ENCODE results near the gene PPP2CA. TPM values are rescaled to one million over a fixed set of nuclear protein-coding genes. Genes with fewer than 3 reads are reported as not detected.
A peak's percentile ranks its signal among the peaks of the same experiment; 100 is the strongest.

Gene PPP2CA
- total and polyA plus RNA-seq, 2 experiments from 2014 or later, result 327 to 508 TPM

DNA sequence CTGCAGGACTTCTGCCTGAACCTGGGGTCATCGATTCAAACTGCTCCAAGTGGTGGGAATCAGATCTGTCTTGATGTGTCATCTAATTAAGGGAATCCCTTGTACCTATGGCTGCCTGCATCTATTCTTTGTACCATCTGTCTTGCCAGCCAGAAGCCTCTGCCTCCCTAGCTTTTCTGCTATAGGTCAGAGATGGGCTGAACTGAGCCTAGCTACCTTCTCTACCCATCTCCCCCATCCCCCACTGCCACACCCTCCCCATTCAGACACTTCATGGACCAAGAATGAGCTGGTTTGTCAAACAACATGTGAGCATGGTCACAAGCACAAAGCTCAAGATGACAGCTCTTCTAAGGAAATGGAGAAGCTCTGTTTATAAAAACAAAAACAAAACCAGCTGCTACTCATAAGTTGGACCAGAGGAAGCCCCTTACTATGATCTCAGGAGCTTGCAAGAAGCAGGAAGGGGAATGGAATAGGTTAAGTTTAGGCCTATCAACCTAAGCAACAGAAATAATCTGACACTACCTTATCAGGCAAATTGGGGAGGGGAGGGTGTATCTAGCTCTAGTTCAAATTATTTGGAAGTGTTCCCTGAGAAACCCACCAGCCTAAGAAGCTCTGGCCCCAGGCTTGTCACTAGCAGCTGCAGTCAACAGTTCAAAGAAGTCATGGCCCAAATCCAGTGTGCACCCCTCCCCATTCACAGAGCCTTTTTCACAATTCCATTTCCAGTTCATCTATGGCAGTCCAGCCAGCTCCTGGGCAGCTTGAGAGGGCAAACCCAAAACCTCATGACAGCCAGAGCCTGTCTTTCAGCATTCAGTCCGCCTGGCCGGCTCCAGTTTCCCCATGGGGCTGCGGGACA is 79.0 kb downstream of the PPP2CA start:
- peaks cover 27% of the 10 kb centered on the region for H3K36me3 ChIP-seq
- H3K9me3 ChIP-seq (ENCODE audit: low read depth), result no peaks in the 10 kb centered on the region
- no peaks in the 10 kb centered on the region for H3K27me3 ChIP-seq
- no peak overlapping the region for H3K4me3 ChIP-seq
- DNase-seq (ENCODE audit: low read depth in 1 of 2, low spot score in 1 of 2), result no peak
- peak overlapping the region; percentile 51 for H3K27ac ChIP-seq
- TF ChIP-seq, protein P1, sequence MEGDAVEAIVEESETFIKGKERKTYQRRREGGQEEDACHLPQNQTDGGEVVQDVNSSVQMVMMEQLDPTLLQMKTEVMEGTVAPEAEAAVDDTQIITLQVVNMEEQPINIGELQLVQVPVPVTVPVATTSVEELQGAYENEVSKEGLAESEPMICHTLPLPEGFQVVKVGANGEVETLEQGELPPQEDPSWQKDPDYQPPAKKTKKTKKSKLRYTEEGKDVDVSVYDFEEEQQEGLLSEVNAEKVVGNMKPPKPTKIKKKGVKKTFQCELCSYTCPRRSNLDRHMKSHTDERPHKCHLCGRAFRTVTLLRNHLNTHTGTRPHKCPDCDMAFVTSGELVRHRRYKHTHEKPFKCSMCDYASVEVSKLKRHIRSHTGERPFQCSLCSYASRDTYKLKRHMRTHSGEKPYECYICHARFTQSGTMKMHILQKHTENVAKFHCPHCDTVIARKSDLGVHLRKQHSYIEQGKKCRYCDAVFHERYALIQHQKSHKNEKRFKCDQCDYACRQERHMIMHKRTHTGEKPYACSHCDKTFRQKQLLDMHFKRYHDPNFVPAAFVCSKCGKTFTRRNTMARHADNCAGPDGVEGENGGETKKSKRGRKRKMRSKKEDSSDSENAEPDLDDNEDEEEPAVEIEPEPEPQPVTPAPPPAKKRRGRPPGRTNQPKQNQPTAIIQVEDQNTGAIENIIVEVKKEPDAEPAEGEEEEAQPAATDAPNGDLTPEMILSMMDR (IDR thresholded peaks at IDR 0.05; ENCODE audit: low read depth, low read length), result no peak
- no peaks in the 10 kb centered on the region for H3K4me1 ChIP-seq (ENCODE audit: low read depth)

DNA sequence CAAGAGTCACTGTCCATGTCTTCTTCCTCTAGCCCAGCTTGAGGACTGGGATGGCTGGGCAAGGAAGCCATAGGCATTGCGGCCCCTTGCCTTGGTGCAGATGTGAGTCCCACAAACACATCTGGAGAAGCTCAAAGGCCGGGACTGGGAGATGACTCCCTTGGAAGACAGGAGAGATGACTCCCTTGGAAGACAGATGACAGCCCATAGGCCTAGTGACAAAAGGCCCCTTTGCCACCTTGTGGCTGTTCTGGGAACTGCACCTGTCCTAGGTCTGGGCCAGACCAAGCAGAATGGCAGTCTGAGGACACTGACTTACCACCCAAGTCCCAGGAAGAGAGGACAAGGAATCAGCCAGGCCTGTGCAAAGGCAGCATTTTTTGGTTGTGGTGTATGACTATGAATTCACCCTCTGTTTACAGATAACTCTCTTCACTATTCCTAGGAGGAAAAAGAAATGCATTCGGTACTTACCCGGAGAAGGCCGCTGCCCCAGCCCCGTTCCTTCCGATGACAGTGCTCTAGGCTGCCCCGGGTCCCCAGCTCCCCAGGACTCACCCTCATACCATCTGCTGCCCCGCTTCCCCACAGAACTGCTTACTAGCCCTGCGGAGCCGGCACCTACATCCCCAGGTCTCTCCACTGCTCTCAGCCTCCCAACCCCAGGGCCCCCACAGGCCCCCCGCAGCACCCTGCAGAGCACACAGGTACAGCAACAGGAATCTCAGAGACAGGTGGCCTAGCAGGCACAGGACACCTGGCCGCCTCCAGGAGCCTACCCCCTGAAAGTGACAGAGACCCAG is 79.9 kb downstream of the PPP2CA start:
- TF ChIP-seq, protein P1 (IDR thresholded peaks at IDR 0.05; ENCODE audit: low read depth, low read length), result peak; percentile 86
- Histone ChIP-seq H3K9me3 (ENCODE audit: low read depth) (no peaks in the 10 kb centered on the region), H3K36me3 (peaks cover 19% of the 10 kb centered on the region), H3K4me1 (ENCODE audit: low read depth) (no peaks in the 10 kb centered on the region), H3K27me3 (no peaks in the 10 kb centered on the region), H3K4me3 (no peak overlapping the region), H3K27ac (peak overlapping the region; percentile 51)
- peak; percentile 71 to 81 for DNase-seq (ENCODE audit: low read depth in 1 of 2, low spot score in 1 of 2)

DNA sequence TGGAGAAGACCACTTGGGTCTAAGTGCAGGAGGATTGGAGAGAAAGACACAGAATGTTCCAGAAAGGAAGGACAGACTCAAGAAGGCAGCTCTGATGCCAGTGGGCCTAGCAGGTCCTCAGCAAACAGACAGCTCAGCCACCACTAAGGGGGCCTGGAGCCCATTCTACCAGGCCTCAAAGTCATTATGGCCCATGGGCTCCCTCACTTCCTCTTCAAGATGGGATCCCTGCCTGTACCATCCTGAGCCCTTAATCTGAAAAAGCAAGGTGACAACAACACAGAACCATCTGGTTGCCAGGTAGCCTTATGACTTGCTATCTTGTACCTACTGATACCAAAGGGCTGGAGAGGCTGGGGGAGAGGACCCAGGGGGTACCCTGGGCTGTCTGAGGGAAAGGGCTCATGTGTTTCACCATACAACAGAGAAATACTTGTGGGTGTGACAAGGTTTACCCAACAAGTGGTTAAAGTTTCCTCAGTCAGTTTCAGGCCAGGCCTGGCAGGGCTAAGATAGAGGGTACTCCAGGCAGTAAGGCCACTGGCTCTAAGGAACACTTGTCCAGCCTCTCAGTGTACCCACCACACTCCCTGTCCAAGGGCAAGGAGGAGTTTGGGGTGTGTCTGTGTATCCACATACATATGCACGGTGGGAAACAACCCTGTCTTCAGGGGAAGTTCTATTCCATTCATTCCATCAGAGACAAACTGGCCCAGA is 80.7 kb downstream of the PPP2CA start:
- DNase-seq (ENCODE audit: low read depth in 1 of 2, low spot score in 1 of 2), result no peak
- H3K36me3 ChIP-seq, result peaks cover 13% of the 10 kb centered on the region
- TF ChIP-seq, protein P1 (IDR thresholded peaks at IDR 0.05; ENCODE audit: low read depth, low read length), result no peak
- H3K9me3 ChIP-seq (ENCODE audit: low read depth), result no peaks in the 10 kb centered on the region
- no peak overlapping the region for H3K4me3 ChIP-seq
- H3K27ac ChIP-seq, result no peak overlapping the region
- H3K27me3 ChIP-seq, result no peaks in the 10 kb centered on the region
- H3K4me1 ChIP-seq (ENCODE audit: low read depth), result no peaks in the 10 kb centered on the region

Other genes starting within 250 kb of the PPP2CA start
- 205 and 314 TPM in 2 replicates for gene VDAC1, start 221.1 kb downstream of the PPP2CA start, total RNA-seq
- 347 and 397 TPM in 2 replicates for gene VDAC1, start 221.1 kb downstream of the PPP2CA start, polyA plus RNA-seq
- 12.7 and 28.9 TPM in 2 replicates for gene TCF7, start 111.4 kb downstream of the PPP2CA start, total RNA-seq
- gene TCF7, start 111.4 kb downstream of the PPP2CA start, polyA plus RNA-seq, result 6.8 and 12.0 TPM in 2 replicates
- gene SKP1, start 49.1 kb downstream of the PPP2CA start, total RNA-seq, result 301 and 517 TPM in 2 replicates
- 1,274 and 1,444 TPM in 2 replicates for gene SKP1, start 49.1 kb downstream of the PPP2CA start, polyA plus RNA-seq
- gene CDKL3, start 141.1 kb upstream of the PPP2CA start, total RNA-seq, result 2.7 and 6.6 TPM in 2 replicates
- 3.7 and 8.8 TPM in 2 replicates for gene CDKL3, start 141.1 kb upstream of the PPP2CA start, polyA plus RNA-seq
- 17.8 and 23.6 TPM in 2 replicates for gene UBE2B, start 145.5 kb upstream of the PPP2CA start, total RNA-seq
- gene UBE2B, start 145.5 kb upstream of the PPP2CA start, polyA plus RNA-seq, result 159 and 164 TPM in 2 replicates
- 32.0 and 36.9 TPM in 2 replicates for gene CDKN2AIPNL, start 185.8 kb upstream of the PPP2CA start, total RNA-seq
- 64.9 and 68.7 TPM in 2 replicates for gene CDKN2AIPNL, start 185.8 kb upstream of the PPP2CA start, polyA plus RNA-seq